Mesothelial cell of epicardium (in vitro differentiated cells): ENCODE measurements around the gene PACS1. TPM values are rescaled to one million over a fixed set of nuclear protein-coding genes. Genes with fewer than 3 reads are reported as not detected.
"Not testable (repeated sequence)": the region's sequence is repeated elsewhere in the genome, so short reads cannot be mapped to it uniquely, and the experiment has no call there.

Source experiments
- DNase-seq, 2 experiments: peaks; one replicate each; pipeline ENCODE4 v3.0.0; 2021; ENCODE audit warnings: low spot score in 2 of 2; ENCODE audit not compliant: unreplicated experiment in 2 of 2
- H3K27ac Mint-ChIP-seq: 2 replicates; pipeline ENCODE4 v1.8.0; 2021; ENCODE audit warnings: mixed read lengths
- H3K27me3 Mint-ChIP-seq: 2 replicates; pipeline ENCODE4 v1.8.0; 2021; ENCODE audit warnings: low read depth, mixed read lengths
- H3K36me3 Mint-ChIP-seq: 2 replicates; pipeline ENCODE4 v1.8.0; 2021; ENCODE audit warnings: mixed read lengths
- H3K4me1 Mint-ChIP-seq: 2 replicates; pipeline ENCODE4 v1.8.0; 2021; ENCODE audit warnings: mixed read lengths
- H3K4me3 Mint-ChIP-seq: 2 replicates; pipeline ENCODE4 v1.8.0; 2021; ENCODE audit warnings: mild to moderate bottlenecking, moderate library complexity, mixed read lengths
- H3K9me3 Mint-ChIP-seq: 2 replicates; pipeline ENCODE4 v1.8.0; 2021; ENCODE audit warnings: mixed read lengths
- total RNA-seq: library from RNA; stranded (reverse); gene quantifications from 3 replicates; pipeline ENCODE4 v1.2.1, GENCODE V29; 2021
- TF ChIP-seq, protein P1 (sequence below): fragments of 200-600 bp; sonication (generic); IDR thresholded peaks from one replicate; pipeline ENCODE4 v1.5.0; 2021; ENCODE audit warnings: antibody characterized with exemption; ENCODE audit not compliant: unreplicated experiment

Gene PACS1
- 81.6 to 88.0 TPM (median 87.0 TPM) in 3 replicates for total RNA-seq

DNA sequence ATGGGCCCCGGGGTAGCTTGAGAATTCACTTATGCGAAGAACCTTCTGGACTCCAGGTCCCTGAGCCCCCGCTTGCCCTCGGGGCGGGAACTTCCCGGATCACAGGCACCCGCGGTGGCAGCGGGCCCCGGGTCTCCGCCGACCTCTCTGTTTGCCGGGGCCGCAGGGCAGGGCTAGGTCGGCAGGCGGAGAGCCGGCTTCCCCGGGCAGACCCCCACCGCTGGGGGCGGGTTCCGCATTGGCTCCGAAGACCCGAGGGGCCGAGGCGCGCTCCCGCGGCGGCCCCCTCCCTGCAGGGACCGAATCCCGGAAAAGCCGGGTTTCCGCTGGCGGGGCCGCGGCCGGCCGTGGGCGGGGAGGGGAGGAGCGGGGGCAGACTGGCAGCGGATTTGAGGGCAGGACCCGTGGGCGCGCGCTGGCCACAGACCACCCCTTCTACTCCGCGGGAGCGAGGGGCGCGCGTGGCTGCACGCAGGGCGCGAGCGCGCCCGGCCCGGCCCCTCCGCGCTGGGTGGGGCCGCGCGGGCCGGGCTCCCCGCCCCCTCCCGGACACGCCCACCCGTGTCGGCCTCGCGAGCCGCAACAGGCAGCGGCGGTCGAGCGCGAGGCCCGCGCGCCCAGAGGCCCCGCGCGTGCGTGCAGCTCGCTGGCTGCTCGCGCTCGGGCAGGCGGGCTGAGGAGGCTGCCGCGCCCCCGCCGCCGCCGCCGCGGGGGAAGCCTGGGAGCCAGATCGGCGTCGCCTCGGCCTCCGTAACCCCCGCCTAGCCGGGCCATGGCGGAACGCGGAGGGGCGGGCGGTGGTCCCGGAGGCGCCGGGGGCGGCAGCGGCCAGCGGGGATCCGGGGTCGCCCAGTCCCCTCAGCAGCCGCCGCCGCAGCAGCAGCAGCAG, at the start of gene PACS1:
TSS of gene PACS1 (plus strand) at position 558 of the 889 bp plus-strand sequence. CDS start at position 773, 215 bp downstream.
- Mint-ChIP-seq H3K4me3 (peak within 1 kb of the TSS; percentile 90), H3K4me1 (peaks cover 26% of the 10 kb centered on the region), H3K27ac (peak within 1 kb of the TSS; percentile 91), H3K36me3 (peaks cover 34% of the 10 kb centered on the region), H3K9me3 (peaks cover 4% of the 10 kb centered on the region), H3K27me3 (no peaks in the 10 kb centered on the region)
- DNase-seq = peak; percentile 58 to 71
- TF ChIP-seq, protein P1, sequence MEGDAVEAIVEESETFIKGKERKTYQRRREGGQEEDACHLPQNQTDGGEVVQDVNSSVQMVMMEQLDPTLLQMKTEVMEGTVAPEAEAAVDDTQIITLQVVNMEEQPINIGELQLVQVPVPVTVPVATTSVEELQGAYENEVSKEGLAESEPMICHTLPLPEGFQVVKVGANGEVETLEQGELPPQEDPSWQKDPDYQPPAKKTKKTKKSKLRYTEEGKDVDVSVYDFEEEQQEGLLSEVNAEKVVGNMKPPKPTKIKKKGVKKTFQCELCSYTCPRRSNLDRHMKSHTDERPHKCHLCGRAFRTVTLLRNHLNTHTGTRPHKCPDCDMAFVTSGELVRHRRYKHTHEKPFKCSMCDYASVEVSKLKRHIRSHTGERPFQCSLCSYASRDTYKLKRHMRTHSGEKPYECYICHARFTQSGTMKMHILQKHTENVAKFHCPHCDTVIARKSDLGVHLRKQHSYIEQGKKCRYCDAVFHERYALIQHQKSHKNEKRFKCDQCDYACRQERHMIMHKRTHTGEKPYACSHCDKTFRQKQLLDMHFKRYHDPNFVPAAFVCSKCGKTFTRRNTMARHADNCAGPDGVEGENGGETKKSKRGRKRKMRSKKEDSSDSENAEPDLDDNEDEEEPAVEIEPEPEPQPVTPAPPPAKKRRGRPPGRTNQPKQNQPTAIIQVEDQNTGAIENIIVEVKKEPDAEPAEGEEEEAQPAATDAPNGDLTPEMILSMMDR = no peak

DNA sequence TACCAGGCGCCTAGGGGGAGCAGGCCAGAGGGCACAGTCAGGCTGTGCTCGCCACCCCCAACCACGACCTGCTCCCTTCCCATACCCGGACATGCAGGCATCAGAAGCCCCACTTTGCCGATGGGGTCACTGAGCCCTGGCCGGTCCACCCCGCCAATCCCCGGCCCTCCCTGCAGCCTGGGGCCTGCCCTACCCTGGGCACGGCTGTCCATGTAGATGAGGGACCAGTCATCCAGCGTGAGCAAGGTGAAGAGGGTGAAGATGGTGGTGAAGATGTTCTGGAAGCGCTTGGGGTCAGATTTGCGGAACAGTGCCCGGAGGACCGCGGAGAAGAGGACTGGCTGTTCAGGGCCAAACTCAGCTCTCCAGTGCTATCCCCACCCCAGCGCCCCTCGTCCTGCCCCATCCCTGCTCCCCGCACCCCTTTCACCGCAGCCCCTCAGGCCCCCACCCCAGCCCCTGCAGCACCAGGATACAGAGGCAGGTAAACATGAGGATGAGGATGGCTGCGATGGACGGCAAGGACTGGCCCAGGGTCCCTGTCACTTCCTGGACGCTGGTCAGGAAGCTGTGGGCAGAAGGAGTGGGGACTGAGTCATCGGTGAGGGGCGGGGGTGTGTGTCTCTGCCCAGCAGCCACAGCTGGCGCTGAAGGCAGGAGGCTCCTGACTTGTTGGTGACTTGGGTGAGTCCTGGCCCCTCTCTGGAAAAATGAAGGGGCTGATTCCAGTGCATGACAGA, 49.3 kb upstream of the PACS1 start:
- Mint-ChIP-seq H3K9me3 (no peaks in the 10 kb centered on the region), H3K27ac (no peak overlapping the region), H3K27me3 (peaks cover 15% of the 10 kb centered on the region), H3K4me3 (no peak overlapping the region), H3K36me3 (no peaks in the 10 kb centered on the region), H3K4me1 (peaks cover 4% of the 10 kb centered on the region)
- no peak for DNase-seq
- TF ChIP-seq, protein P1 = no peak

DNA sequence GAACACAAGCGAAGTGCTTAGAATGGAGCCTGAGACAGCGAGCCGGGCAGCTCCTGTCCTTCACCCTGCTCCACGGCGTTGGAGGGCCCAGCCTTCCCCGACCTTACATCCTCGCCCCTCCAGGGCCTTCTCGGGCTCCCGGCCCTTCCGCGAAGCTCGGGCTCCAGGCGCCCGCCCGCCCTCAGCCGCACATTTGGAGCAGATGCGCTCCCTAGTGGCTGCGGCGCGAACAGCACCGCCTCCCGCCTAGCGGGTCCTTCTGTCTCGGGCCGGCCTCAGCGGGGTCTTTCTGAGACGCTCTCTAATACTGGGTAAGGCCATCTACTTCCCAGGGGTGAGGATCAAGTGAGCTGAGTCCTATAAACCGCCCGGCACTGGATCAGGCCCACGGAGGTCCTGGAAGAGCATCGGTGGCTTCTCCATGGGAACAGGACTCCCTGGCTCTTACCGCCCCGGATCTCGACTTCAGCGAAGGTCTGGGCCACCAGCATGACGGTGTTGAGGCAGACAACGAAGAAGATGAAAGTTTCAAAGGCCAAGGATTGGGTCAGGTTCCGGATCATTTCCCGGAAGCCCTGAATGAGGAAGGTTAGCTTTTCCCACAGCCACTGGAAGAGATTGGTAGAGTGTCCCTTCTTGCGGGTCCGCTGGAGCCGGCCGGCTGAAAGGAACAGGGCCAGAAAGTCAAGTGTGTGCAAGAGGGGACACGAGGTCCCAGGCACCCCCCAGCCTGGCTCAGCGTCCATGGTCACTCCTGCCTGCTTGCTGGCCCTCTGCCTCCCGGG, 47.5 kb upstream of the PACS1 start:
- Mint-ChIP-seq H3K9me3 (no peaks in the 10 kb centered on the region), H3K27ac (no peak overlapping the region), H3K4me3 (no peak overlapping the region), H3K4me1 (peaks cover 4% of the 10 kb centered on the region), H3K27me3 (peaks cover 18% of the 10 kb centered on the region), H3K36me3 (no peaks in the 10 kb centered on the region)
- DNase-seq = peak; percentile 56 to 90
- TF ChIP-seq, protein P1 = peak; percentile 94

DNA sequence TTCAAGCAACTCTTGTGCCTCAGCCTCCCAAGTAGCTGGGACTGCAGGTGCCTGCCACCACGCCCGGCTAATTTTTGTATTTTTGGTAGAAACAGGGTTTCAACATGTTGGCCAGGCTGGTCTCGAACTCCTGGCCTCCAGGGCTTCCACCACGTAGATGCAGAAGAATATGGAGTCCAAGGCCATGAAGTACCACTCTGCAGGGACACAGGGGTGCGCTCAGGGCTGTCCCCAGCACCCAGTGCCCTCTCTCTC, 47.0 kb upstream of the PACS1 start:
- H3K4me1 Mint-ChIP-seq, H3K4me3 Mint-ChIP-seq, H3K27ac Mint-ChIP-seq, DNase-seq, H3K36me3 Mint-ChIP-seq, H3K9me3 Mint-ChIP-seq: not testable (repeated sequence)
- H3K27me3 Mint-ChIP-seq = peaks cover 22% of the 10 kb centered on the region

DNA sequence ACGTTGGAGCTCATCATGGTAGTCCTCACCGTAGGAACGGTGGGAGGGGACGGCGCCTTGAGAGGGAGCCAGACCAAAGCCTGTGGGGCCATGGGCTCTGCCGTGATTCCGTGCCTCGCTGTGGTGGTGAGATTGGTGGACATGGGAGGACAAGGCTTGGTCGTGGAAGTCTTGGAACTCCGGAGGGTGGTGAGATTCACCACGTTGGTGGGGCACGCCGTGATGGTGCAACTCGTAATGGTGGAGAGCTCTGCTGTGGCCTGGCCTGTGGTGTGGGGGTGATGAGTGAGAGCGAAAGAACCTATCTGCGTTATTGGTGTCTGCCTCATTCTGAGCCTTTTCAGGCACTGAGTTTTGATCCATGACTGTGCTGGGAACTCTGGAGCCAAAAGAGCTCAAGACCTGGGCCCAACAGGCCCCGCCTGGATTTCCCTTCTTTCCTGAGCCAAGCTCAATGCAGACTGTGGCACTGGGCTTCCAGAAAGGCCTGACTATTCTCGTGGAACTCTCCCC, 44.0 kb upstream of the PACS1 start, which contains the start of gene CATSPER1:
TSS of gene CATSPER1 (minus strand) at position 463 of the 513 bp plus-strand sequence. CDS start at position 363, 100 bp downstream.
- TF ChIP-seq, protein P1 = no peak
- H3K4me3 Mint-ChIP-seq = no peak within 1 kb of the TSS
- peaks cover 25% of the 10 kb centered on the region for H3K27me3 Mint-ChIP-seq
- no peak for DNase-seq
- H3K9me3 Mint-ChIP-seq = no peaks in the 10 kb centered on the region
- H3K27ac Mint-ChIP-seq = no peak within 1 kb of the TSS
- H3K36me3 Mint-ChIP-seq = no peaks in the 10 kb centered on the region
- peaks cover 4% of the 10 kb centered on the region for H3K4me1 Mint-ChIP-seq
